DMS 273 (cell line): ENCODE results near the gene ZNF568.

ENCODE experiments used
- DNase-seq: peaks from one replicate; lab custom pipeline; 2025; ENCODE audit not compliant: unreplicated experiment; lab: John Stamatoyannopoulos, UW

ZNF568 gene

DNA sequence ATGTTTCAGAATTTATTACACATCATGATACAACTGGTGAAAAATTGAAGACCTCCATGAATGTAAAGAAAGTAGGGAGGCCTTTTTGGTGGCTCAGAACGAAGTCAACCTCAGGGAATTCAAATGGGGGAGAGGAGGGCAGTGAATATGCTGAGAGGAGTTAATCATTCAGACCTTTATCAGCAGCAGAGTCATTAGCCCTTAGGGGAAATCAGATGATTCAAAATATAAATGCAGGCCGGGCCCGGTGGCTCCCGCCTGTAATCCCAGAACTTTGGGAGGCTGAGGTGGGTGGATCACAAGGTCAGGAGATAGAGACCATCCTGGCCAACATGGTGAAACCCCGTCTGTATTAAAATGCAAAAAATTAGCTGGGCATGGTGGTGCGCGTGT is 81.7 kb downstream of the ZNF568 start:
- no peak for DNase-seq

DNA sequence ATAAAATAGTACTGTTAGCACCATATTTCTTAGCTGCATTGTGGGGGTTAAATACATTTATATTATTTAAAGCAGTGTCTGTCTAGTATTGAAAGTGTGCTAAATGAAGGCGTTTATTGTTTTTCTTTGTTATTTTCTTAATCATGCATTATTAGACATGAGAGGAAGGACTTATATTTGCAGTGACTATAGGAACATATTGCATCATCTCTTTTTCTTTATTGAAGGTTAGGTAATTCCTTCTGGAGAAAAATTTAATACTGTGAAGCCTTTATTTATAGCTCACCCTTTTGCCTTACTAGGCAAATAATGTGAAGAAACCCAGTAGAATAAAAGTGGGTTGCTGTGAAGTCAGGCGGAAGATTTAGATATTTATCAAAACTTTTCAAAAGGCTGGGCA is 83.2 kb downstream of the ZNF568 start:
- DNase-seq: no peak

DNA sequence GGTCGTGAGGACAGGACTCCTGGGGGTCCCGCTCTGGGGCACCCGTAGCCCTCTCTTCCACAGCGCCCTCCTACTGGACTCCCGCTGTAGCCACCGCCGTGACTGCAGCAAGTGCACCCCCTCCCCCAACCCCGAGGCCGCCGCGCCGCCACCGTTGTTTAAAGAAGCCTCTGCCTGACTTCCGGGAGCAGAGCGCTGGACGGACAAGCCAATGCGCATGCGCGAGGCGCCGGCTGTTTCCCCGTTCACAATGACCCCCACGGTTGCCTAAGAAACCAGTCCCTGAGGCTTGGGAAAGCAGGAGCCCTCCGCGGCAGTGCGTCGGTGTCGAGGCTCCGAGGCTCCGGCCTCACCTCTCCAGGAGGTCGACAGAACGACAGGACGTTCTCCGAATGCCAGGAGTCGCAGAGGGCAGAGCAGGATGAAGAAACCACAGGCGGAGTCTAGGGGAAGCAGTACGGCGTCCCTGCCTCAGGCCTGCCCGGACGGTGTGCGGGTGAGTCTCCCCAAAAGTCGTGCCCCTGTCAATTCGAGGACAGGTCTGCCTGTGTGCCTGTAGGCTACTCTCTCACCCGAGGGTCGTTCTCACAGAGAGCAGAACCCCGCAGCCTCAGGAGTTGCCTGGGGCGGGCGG is 91.6 kb downstream of the ZNF568 start:
- no peak for DNase-seq

DNA sequence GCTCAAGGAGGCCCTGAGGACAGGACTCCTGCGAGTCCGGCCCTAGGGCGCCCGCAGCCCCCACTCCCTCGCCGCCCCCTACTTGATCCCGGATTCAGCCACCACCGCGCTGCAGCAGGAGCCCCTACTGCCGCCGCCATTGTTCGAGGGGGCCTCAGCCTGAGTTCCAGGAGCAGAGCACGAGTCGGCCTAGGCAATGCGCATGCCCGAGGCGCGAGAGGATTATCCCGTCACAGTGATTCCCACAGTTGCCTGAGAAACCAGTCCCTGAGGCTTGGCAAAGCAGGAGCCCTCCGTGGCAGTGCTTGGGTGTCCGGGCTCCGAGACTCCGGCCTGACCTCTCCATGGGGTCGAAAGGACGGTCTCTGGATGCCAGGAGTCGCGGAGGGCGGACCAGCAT is 93.7 kb downstream of the ZNF568 start:
- no peak for DNase-seq

DNA sequence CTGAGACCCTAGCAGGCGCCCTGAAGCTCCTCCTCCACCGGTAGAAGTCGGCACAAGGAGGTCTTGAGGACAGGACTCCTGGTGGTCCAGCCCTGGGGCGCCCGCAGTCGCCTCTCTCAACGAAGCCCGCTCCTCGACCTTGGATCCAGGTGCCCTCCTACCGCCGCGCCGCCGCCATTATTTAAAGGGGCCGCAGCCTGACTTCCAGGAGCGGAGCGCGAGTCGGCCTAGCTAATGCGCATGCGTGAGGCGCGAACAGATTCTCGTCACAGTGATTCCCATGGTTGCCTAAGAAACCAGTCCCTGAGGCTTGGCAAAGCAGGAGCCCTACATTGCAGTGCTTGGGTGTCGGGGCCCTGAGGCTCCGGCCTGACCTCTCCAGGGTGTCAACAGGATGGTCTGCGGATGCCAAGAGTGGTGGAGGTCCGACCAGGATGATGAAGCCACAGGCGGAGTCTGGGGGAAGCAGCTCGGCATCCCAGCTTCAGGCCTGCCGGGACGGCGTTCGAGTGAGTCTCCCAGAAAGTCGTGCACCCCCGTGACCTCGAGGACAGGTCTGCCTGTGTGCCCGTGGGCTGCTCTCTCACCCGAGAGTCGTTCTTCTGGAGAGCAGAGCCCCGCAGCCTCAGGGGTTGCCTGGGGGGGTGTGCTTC is 96.1 kb downstream of the ZNF568 start:
- DNase-seq: no peak

DNA sequence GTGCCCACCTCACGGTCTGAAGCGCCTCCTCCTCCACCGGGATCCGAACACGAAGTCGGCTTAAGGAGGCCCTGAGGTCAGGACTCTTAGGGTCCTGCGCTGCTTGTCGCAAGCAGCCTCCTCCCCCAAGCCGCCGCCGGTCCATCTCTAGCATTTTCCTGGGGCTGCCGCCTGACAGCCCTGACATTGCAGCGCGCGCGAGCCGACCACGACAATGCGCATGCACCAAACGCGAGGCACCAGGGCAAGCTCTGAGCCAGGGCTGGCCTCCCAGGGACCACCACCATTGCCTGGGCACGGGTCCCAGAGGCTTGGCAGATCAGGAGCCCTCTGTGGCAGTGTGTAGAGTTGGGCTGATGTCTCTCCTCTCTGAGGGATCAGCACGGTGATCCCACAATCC is 98.3 kb downstream of the ZNF568 start:
- no peak for DNase-seq

DNA sequence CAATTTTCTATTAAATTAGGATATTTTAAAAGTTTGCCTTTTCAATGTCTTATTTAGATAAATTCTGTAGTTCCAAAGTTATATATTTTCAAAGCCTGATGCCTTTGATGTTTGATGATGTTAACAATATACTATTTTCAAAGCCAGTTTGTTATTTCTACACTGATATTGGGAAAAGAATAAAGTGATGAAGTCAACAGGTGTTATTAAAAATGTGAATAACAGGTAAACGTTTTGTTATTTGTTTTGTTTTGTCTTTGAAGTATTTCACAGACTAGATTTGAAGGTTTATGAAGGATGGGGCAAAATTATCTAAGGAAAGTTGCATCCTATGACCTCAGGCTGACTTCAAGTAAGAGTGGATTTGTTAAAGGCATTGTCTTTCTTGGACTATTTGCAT is 129.0 kb downstream of the ZNF568 start:
- DNase-seq: no peak
